Astrocyte (in vitro differentiated cells and primary cell): ENCODE measurements around the gene AKAP13.

Source experiments
- EZH2 ChIP-seq: IDR thresholded peaks from 2 replicates; pipeline ENCODE4 v1.6.1; 2012; ENCODE audit warnings: mild to moderate bottlenecking, low read length, inconsistent platforms; ENCODE audit not compliant: insufficient read depth
- TF ChIP-seq, protein P1 (sequence below): IDR thresholded peaks from 2 replicates; pipeline ENCODE4 v1.5.1; 2011; ENCODE audit warnings: low read depth, mild to moderate bottlenecking, inconsistent platforms, low read length, moderate library complexity; ENCODE audit not compliant: insufficient read depth

- TF ChIP-seq, protein P1, sequence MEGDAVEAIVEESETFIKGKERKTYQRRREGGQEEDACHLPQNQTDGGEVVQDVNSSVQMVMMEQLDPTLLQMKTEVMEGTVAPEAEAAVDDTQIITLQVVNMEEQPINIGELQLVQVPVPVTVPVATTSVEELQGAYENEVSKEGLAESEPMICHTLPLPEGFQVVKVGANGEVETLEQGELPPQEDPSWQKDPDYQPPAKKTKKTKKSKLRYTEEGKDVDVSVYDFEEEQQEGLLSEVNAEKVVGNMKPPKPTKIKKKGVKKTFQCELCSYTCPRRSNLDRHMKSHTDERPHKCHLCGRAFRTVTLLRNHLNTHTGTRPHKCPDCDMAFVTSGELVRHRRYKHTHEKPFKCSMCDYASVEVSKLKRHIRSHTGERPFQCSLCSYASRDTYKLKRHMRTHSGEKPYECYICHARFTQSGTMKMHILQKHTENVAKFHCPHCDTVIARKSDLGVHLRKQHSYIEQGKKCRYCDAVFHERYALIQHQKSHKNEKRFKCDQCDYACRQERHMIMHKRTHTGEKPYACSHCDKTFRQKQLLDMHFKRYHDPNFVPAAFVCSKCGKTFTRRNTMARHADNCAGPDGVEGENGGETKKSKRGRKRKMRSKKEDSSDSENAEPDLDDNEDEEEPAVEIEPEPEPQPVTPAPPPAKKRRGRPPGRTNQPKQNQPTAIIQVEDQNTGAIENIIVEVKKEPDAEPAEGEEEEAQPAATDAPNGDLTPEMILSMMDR = no peak
- TF ChIP-seq EZH2 = no peak
Observed at GRCh38 chr15:85509973-85510372, 129.6 kb downstream of the AKAP13 start.
